SK-N-SH (cell line): Measurements from ENCODE around the gene TMEM170A. TPM values are rescaled to one million over a fixed set of nuclear protein-coding genes. Genes with fewer than 3 reads are reported as not detected.

Experiments used
- CTCF ChIA-PET: fragments of 300-600, 350-600 bp; formaldehyde crosslinking; extraction: SDS; loops from one replicate; lab custom pipeline; 2021; lab: Yijun Ruan, JAX
- POLR2A ChIA-PET: fragments of 350-600 bp; sonication (Branson Sonifier 250); formaldehyde crosslinking; extraction: SDS; loops from one replicate; lab custom pipeline; 2020; ENCODE audit warnings: antibody characterized with exemption, inconsistent platforms; lab: Yijun Ruan, JAX
- DNase-seq: peaks from one replicate; pipeline ENCODE4 v3.0.0; 2012
- H2AFZ ChIP-seq: fragments of 200-600 bp; sonication (generic); 2 replicates; pipeline ENCODE4 v1.8.1; 2016; ENCODE audit warnings: antibody characterized with exemption, mild to moderate bottlenecking, low read depth
- H3F3A ChIP-seq: fragments of 200-600 bp; sonication (generic); replicated peaks from 2 replicates; pipeline ENCODE3; 2016; ENCODE audit warnings: antibody characterized with exemption, mild to moderate bottlenecking; ENCODE audit not compliant: insufficient read depth
- H3K27ac ChIP-seq, 2 experiments: fragments of 200-500 bp in 1 of 2; fragments of 200-600 bp in 1 of 2; sonication (Bioruptor generic) in 1 of 2; sonication (generic), shearing (Covaris generic) in 1 of 2; 2 replicates each; pipeline versions ENCODE4 v1.5.1 to v1.6.1; 2014 to 2016; ENCODE audit warnings: low read depth in 2 of 2, inconsistent platforms in 1 of 2, low read length in 1 of 2, mild to moderate bottlenecking in 1 of 2, mixed read lengths in 1 of 2
- H3K27me3 ChIP-seq: fragments of 200-600 bp; sonication (generic), shearing (Covaris generic); 2 replicates; pipeline ENCODE4 v1.6.1; 2016; ENCODE audit warnings: mixed run types; ENCODE audit not compliant: insufficient read depth
- H3K36me3 ChIP-seq, 2 experiments: fragments of 200-500 bp in 1 of 2; fragments of 200-600 bp in 1 of 2; sonication (Bioruptor generic) in 1 of 2; sonication (generic) in 1 of 2; replicated peaks in 1 of 2; 2 replicates each; pipeline versions ENCODE3 to v1.5.1; 2014 to 2016; ENCODE audit warnings: low read length in 1 of 2, mild to moderate bottlenecking in 1 of 2; ENCODE audit not compliant: insufficient read depth in 2 of 2, control insufficient read depth in 1 of 2
- H3K4me1 ChIP-seq, 2 experiments: fragments of 200-500 bp in 1 of 2; fragments of 200-600 bp in 1 of 2; sonication (Bioruptor generic) in 1 of 2; sonication (generic), shearing (Covaris generic) in 1 of 2; 2 replicates each; pipeline versions ENCODE4 v1.5.1 to v1.6.1; 2014 to 2016; ENCODE audit warnings: low read depth in 1 of 2, low read length in 1 of 2, mixed run types in 1 of 2; ENCODE audit not compliant: insufficient read depth in 2 of 2, control insufficient read depth in 1 of 2
- H3K4me2 ChIP-seq: fragments of 200-600 bp; sonication (generic), shearing (Covaris generic); 2 replicates; pipeline ENCODE4 v1.6.1; 2017; ENCODE audit warnings: mixed run types
- H3K4me3 ChIP-seq, 2 experiments: fragments of 200-500 bp in 1 of 2; fragments of 200-600 bp in 1 of 2; sonication (Bioruptor generic) in 1 of 2; sonication (generic), shearing (Covaris generic) in 1 of 2; 2 replicates each; pipeline versions ENCODE4 v1.5.1 to v1.8.1; 2014 to 2016; ENCODE audit warnings: low read depth in 2 of 2, inconsistent platforms in 1 of 2, low read length in 1 of 2, mild to moderate bottlenecking in 1 of 2, mixed read lengths in 1 of 2, moderate library complexity in 1 of 2
- H3K79me2 ChIP-seq: fragments of 200-600 bp; sonication (generic); 2 replicates; pipeline ENCODE4 v1.8.1; 2017; ENCODE audit warnings: mild to moderate bottlenecking; ENCODE audit not compliant: insufficient read depth
- H3K9ac ChIP-seq: fragments of 200-600 bp; sonication (generic); 2 replicates; pipeline ENCODE4 v1.6.1; 2017; ENCODE audit warnings: mixed run types
- H3K9me2 ChIP-seq: fragments of 200-600 bp; sonication (generic); 2 replicates; pipeline ENCODE4 v1.6.1; 2017; ENCODE audit warnings: mixed run types
- H3K9me3 ChIP-seq: fragments of 200-600 bp; sonication (generic); 2 replicates; pipeline ENCODE4 v1.6.1; 2017; ENCODE audit warnings: mixed run types, mild to moderate bottlenecking, moderate library complexity
- H4K20me1 ChIP-seq: fragments of 200-600 bp; sonication (generic); 2 replicates; pipeline ENCODE4 v1.6.1; 2017; ENCODE audit warnings: mild to moderate bottlenecking, mixed run types; ENCODE audit not compliant: insufficient read depth
- ELF1 ChIP-seq: IDR thresholded peaks from 2 replicates; pipeline ENCODE4 v1.4.0; 2012
- EZH2phosphoT487 ChIP-seq: fragments of 200-600 bp; sonication (generic); IDR thresholded peaks from 2 replicates; pipeline ENCODE4 v1.6.1; 2017; ENCODE audit warnings: low read depth, mixed run types, mild to moderate bottlenecking, antibody characterized with exemption, moderate library complexity, borderline replicate concordance
- FOSL2 ChIP-seq: IDR thresholded peaks from 2 replicates; pipeline ENCODE4 v1.4.0; 2012; ENCODE audit warnings: low read depth, mild to moderate bottlenecking, moderate library complexity, borderline replicate concordance
- IRF3 ChIP-seq: fragments of 150-350 bp; IDR thresholded peaks from 2 replicates; pipeline ENCODE4 v1.6.1; 2016; ENCODE audit warnings: mild to moderate bottlenecking, low read depth, low read length
- JUND ChIP-seq: IDR thresholded peaks from 2 replicates; pipeline ENCODE4 v1.4.0; 2012
- MXI1 ChIP-seq: IDR thresholded peaks from 2 replicates; pipeline ENCODE4 v1.6.1; 2012; ENCODE audit warnings: mild to moderate bottlenecking, low read depth, low read length, improper control_type of control experiment
- NFIC ChIP-seq: IDR thresholded peaks from 2 replicates; pipeline ENCODE4 v1.4.0; 2012; ENCODE audit warnings: borderline replicate concordance
- PBX3 ChIP-seq: IDR thresholded peaks from 2 replicates; pipeline ENCODE4; 2012
- RCOR1 ChIP-seq: fragments of 150-350 bp; IDR thresholded peaks from 2 replicates; pipeline ENCODE4 v1.6.1; 2017; ENCODE audit warnings: antibody characterized with exemption, low read length
- SIN3A ChIP-seq: IDR thresholded peaks from 2 replicates; pipeline ENCODE4 v1.6.1; 2012; ENCODE audit warnings: low read depth, mild to moderate bottlenecking, low read length, moderate library complexity, borderline replicate concordance
- TAF1 ChIP-seq: IDR thresholded peaks from 2 replicates; pipeline ENCODE4 v1.6.1; 2012; ENCODE audit warnings: low read depth, mild to moderate bottlenecking, low read length, moderate library complexity, borderline replicate concordance
- TEAD4 ChIP-seq: IDR thresholded peaks from 2 replicates; pipeline ENCODE4 v1.4.0; 2012; ENCODE audit warnings: mild to moderate bottlenecking, borderline replicate concordance; ENCODE audit not compliant: insufficient read depth
- WGBS: methylation state at CpG from one replicate; pipeline ENCODE4 v1.1.6; 2017; ENCODE audit warnings: low lambda C conversion rate; 5-methylcytosine and 5-hydroxymethylcytosine counted together
- polyA plus RNA-seq, 3 experiments: library from polyadenylated mRNA; depleted of rRNA; stranded (reverse); fragments of >200 nt; gene quantifications; 2 replicates each; pipeline ENCODE4 v1.2.3, GENCODE V29; 2012
- TF ChIP-seq, protein P1 (sequence below): fragments of 200-600 bp; sonication (generic); IDR thresholded peaks from 2 replicates; pipeline ENCODE4 v1.6.1; 2017; ENCODE audit warnings: antibody characterized with exemption, mild to moderate bottlenecking, moderate library complexity

Gene TMEM170A
- polyA plus RNA-seq, 1 of the 3 experiments (the other 2 are of a cell fraction): 9.2 TPM

DNA sequence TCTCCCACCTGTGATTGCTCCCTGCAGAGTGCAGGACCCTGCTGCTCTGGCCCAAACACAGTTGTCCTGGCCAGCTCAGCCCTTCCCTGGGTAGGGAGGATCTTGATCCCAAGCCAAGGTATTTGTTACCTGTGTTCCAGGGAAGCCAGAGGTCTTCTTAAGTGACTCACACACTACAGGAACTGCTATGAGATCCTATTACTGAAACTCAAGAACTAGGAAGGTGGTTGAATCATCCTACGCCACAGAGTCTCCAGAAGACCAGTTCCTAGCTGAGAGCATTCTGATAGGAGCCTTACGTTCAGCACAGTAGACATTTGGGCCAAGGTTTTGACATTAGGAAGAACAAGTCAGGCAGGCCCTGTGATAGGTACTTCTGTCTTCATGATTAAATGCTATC is 18.7 kb upstream of the TMEM170A start:
- Histone ChIP-seq H3K4me1 (no peaks in the 10 kb centered on the region), H3K4me2 (no peak overlapping the region), H3K27me3 (no peaks in the 10 kb centered on the region), H2AFZ (no peak overlapping the region), H3F3A (no peaks in the 10 kb centered on the region)
- TF ChIP-seq ELF1 (no peak), PBX3 (no peak; the same call in 1 of the 2 replicates), NFIC (peak; percentile 8; the same call in 1 of the 2 replicates), JUND (peak; percentile 56), FOSL2 (peak; percentile 65; the same call in 1 of the 2 replicates)
- TF ChIP-seq, all 33 proteins: peak for 3
- ChIA-PET CTCF (no interaction called here), POLR2A (no interaction called here)
- whole genome bisulfite sequencing: 57% methylated on average over 1 of the region's 2 CpGs
- DNase-seq: no peak
- no peaks in the 10 kb centered on the region for H3K9me2 ChIP-seq
- no peaks in the 10 kb centered on the region for H3K9me3 ChIP-seq
- no peaks in the 10 kb centered on the region for H4K20me1 ChIP-seq
- no peak overlapping the region for H3K9ac ChIP-seq
- H3K36me3 ChIP-seq: no peaks in the 10 kb centered on the region
- H3K79me2 ChIP-seq: no peaks in the 10 kb centered on the region
- no peak overlapping the region for H3K4me3 ChIP-seq
- no peak overlapping the region for H3K27ac ChIP-seq

GRCh38 chr16:75482434-75483205 is 18.1 kb upstream of the TMEM170A start:
- Histone ChIP-seq H3K4me2 (no peak overlapping the region), H3K79me2 (no peaks in the 10 kb centered on the region), H4K20me1 (no peaks in the 10 kb centered on the region), H3K36me3 (no peaks in the 10 kb centered on the region), H3K27me3 (no peaks in the 10 kb centered on the region), H3K9ac (no peak overlapping the region), H3F3A (no peaks in the 10 kb centered on the region), H3K4me1 (peaks cover 0 to 1% of the 10 kb centered on the region in 2 experiments; a peak in 1 of 4 replicates), H3K9me3 (no peaks in the 10 kb centered on the region), H3K4me3 (no peak overlapping the region), H3K27ac (no peak overlapping the region), H3K9me2 (no peaks in the 10 kb centered on the region), H2AFZ (no peak overlapping the region)
- DNase-seq: no peak
- 71% methylated on average over 14 of the region's 14 CpGs for WGBS
- ChIA-PET POLR2A (no interaction called here), CTCF (interaction anchor here (2.6 kb wide), 1 partner anchor 12 kb away, joined by 8 read pairs; no protein-coding TSS in a partner anchor)
- TF ChIP-seq TEAD4 (no peak), TAF1 (no peak), IRF3 (no peak), SIN3A (no peak), EZH2phosphoT487 (no peak), NFIC (no peak; the same call in none of the 2 replicates), MXI1 (no peak), PBX3 (no peak), ELF1 (no peak), RCOR1 (no peak)
- TF ChIP-seq, protein P1, sequence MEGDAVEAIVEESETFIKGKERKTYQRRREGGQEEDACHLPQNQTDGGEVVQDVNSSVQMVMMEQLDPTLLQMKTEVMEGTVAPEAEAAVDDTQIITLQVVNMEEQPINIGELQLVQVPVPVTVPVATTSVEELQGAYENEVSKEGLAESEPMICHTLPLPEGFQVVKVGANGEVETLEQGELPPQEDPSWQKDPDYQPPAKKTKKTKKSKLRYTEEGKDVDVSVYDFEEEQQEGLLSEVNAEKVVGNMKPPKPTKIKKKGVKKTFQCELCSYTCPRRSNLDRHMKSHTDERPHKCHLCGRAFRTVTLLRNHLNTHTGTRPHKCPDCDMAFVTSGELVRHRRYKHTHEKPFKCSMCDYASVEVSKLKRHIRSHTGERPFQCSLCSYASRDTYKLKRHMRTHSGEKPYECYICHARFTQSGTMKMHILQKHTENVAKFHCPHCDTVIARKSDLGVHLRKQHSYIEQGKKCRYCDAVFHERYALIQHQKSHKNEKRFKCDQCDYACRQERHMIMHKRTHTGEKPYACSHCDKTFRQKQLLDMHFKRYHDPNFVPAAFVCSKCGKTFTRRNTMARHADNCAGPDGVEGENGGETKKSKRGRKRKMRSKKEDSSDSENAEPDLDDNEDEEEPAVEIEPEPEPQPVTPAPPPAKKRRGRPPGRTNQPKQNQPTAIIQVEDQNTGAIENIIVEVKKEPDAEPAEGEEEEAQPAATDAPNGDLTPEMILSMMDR: no peak
